HL-60 (cell line): ENCODE measurements around the gene FLOT2.

ENCODE experiments used
- CTCF ChIP-seq: IDR thresholded peaks from one replicate; pipeline ENCODE4 v1.5.1; 2011; ENCODE audit warnings: low read length, control low read depth, inconsistent platforms; ENCODE audit not compliant: insufficient read depth
- TF ChIP-seq, protein P1 (sequence below): IDR thresholded peaks from 2 replicates; pipeline ENCODE4 v1.6.1; 2012; ENCODE audit warnings: low read depth; ENCODE audit not compliant: insufficient replicate concordance

GRCh38 chr17:28926786-28927185, 29.3 kb upstream of the FLOT2 start:
- TF ChIP-seq, protein P1, sequence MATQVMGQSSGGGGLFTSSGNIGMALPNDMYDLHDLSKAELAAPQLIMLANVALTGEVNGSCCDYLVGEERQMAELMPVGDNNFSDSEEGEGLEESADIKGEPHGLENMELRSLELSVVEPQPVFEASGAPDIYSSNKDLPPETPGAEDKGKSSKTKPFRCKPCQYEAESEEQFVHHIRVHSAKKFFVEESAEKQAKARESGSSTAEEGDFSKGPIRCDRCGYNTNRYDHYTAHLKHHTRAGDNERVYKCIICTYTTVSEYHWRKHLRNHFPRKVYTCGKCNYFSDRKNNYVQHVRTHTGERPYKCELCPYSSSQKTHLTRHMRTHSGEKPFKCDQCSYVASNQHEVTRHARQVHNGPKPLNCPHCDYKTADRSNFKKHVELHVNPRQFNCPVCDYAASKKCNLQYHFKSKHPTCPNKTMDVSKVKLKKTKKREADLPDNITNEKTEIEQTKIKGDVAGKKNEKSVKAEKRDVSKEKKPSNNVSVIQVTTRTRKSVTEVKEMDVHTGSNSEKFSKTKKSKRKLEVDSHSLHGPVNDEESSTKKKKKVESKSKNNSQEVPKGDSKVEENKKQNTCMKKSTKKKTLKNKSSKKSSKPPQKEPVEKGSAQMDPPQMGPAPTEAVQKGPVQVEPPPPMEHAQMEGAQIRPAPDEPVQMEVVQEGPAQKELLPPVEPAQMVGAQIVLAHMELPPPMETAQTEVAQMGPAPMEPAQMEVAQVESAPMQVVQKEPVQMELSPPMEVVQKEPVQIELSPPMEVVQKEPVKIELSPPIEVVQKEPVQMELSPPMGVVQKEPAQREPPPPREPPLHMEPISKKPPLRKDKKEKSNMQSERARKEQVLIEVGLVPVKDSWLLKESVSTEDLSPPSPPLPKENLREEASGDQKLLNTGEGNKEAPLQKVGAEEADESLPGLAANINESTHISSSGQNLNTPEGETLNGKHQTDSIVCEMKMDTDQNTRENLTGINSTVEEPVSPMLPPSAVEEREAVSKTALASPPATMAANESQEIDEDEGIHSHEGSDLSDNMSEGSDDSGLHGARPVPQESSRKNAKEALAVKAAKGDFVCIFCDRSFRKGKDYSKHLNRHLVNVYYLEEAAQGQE = no peak
- TF ChIP-seq CTCF = no peak
